GM12878 (cell line): ENCODE data around the gene ASB3.

Experiments used
- BRCA1 ChIP-seq: IDR thresholded peaks from 2 replicates; pipeline ENCODE4 v1.6.1; 2011; ENCODE audit warnings: low read depth, low read length, improper control_type of control experiment
- EZH2 ChIP-seq: IDR thresholded peaks from 2 replicates; pipeline ENCODE4 v1.6.1; 2012; ENCODE audit warnings: low read depth, mild to moderate bottlenecking, control low read depth, inconsistent platforms, low read length, borderline replicate concordance; ENCODE audit not compliant: control insufficient read depth
- TAF1 ChIP-seq: IDR thresholded peaks from 2 replicates; pipeline ENCODE4 v1.6.1; 2011; ENCODE audit warnings: mild to moderate bottlenecking, low read depth, low read length, borderline replicate concordance

GRCh38 chr2:53668624-53669026, 118.1 kb downstream of the ASB3 start:
- TF ChIP-seq BRCA1: no peak
- TF ChIP-seq EZH2: no peak
- TF ChIP-seq TAF1: no peak
